ENCODE data around the gene NOS1AP.
"Not testable (repeated sequence)": the region's sequence is repeated elsewhere in the genome, so short reads cannot be mapped to it uniquely, and the experiment has no call there.

NOS1AP gene

GRCh38 chr1:162060314-162060713, 9.2 kb upstream of the NOS1AP start:
- no peak for DNase-seq

GRCh38 chr1:162062542-162063015, 6.9 kb upstream of the NOS1AP start:
- no peak for DNase-seq

GRCh38 chr1:162065016-162065415, 4.5 kb upstream of the NOS1AP start:
- no peak for DNase-seq

- DNase-seq: not testable (repeated sequence)
Observed at GRCh38 chr1:162066836-162067235, 2.7 kb upstream of the NOS1AP start.

- no peak for DNase-seq
Observed at GRCh38 chr1:162067466-162067865, 2.0 kb upstream of the NOS1AP start.

GRCh38 chr1:162068301-162068700, 1.2 kb upstream of the NOS1AP start:
- no peak for DNase-seq

- DNase-seq: no peak
Observed at GRCh38 chr1:162070094-162070748, 730 bp downstream of the NOS1AP start.

- DNase-seq: no peak
Observed at GRCh38 chr1:162070825-162071224, 1.3 kb downstream of the NOS1AP start.

GRCh38 chr1:162072740-162073139, 3.2 kb downstream of the NOS1AP start:
- no peak for DNase-seq

GRCh38 chr1:162074276-162075005, 5.0 kb downstream of the NOS1AP start:
- DNase-seq: no peak

GRCh38 chr1:162075862-162076261, 6.4 kb downstream of the NOS1AP start:
- no peak for DNase-seq

- DNase-seq: no peak
Observed at GRCh38 chr1:162077648-162078299, 8.3 kb downstream of the NOS1AP start.

- no peak for DNase-seq
Observed at GRCh38 chr1:162079030-162079429, 9.5 kb downstream of the NOS1AP start.

GRCh38 chr1:162080472-162081015, 11.1 kb downstream of the NOS1AP start:
- DNase-seq: no peak

- no peak for DNase-seq
Observed at GRCh38 chr1:162081316-162081715, 11.8 kb downstream of the NOS1AP start.

GRCh38 chr1:162082080-162082479, 12.6 kb downstream of the NOS1AP start:
- DNase-seq: not testable (repeated sequence)

- no peak for DNase-seq
Observed at GRCh38 chr1:162083273-162083672, 13.8 kb downstream of the NOS1AP start.

GRCh38 chr1:162085991-162086390, 16.5 kb downstream of the NOS1AP start:
- DNase-seq: no peak

- no peak for DNase-seq
Observed at GRCh38 chr1:162087111-162087510, 17.6 kb downstream of the NOS1AP start.

GRCh38 chr1:162087574-162087973, 18.1 kb downstream of the NOS1AP start:
- no peak for DNase-seq

- DNase-seq: no peak
Observed at GRCh38 chr1:162088281-162088969, 18.9 kb downstream of the NOS1AP start.

GRCh38 chr1:162089748-162090147, 20.3 kb downstream of the NOS1AP start:
- DNase-seq: no peak

- DNase-seq: no peak
Observed at GRCh38 chr1:162090378-162090777, 20.9 kb downstream of the NOS1AP start.

Measured in SHP77 treated with DMSO at 0.1 percent for 48 hours (cell line).